ENCODE measurements around the gene CDC26. TPM values are rescaled to one million over a fixed set of nuclear protein-coding genes. Genes with fewer than 3 reads are reported as not detected.

Gene CDC26
- total RNA-seq, 1 donor from 2014 or later = 25.3 TPM

DNA sequence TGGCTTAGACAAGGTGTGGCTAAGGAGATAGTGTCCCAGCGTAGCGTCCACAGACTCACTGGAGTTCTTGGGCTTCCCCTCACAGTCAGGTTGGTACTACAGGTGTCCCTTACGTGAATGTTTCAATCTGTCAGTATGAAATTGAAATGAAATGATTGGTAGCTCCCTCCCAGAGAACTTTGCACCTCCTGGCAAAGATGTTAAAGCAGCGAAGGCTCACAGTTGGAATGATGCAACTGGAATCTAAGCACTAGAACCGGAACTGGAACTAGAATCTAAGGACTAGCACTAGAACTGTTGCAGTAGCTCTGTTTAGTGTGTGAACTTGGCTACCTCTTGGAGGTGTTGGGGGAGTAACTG is 52.9 kb downstream of the CDC26 start:
- Histone ChIP-seq H3K9me3 (no peaks in the 10 kb centered on the region), H3K27me3 (no peaks in the 10 kb centered on the region), H3K4me1 (peaks cover 39% of the 10 kb centered on the region), H3K36me3 (no peaks in the 10 kb centered on the region), H3K27ac (no peak overlapping the region), H3K4me3 (peak overlapping the region; percentile 86 to 88)
- DNase-seq (ENCODE audit: extremely low spot score in 2 of 2) = no peak
- TF ChIP-seq POLR2A (IDR thresholded peaks at IDR 0.05) (no peak), POLR2AphosphoS5 (IDR thresholded peaks at IDR 0.05; ENCODE audit: insufficient read depth in 1 of 2, low read depth in 1 of 2) (no peak)
- TF ChIP-seq, protein P1, sequence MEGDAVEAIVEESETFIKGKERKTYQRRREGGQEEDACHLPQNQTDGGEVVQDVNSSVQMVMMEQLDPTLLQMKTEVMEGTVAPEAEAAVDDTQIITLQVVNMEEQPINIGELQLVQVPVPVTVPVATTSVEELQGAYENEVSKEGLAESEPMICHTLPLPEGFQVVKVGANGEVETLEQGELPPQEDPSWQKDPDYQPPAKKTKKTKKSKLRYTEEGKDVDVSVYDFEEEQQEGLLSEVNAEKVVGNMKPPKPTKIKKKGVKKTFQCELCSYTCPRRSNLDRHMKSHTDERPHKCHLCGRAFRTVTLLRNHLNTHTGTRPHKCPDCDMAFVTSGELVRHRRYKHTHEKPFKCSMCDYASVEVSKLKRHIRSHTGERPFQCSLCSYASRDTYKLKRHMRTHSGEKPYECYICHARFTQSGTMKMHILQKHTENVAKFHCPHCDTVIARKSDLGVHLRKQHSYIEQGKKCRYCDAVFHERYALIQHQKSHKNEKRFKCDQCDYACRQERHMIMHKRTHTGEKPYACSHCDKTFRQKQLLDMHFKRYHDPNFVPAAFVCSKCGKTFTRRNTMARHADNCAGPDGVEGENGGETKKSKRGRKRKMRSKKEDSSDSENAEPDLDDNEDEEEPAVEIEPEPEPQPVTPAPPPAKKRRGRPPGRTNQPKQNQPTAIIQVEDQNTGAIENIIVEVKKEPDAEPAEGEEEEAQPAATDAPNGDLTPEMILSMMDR (IDR thresholded peaks at IDR 0.05) = no peak
- intact Hi-C loops (cut with DNase I) = no loop called here

DNA sequence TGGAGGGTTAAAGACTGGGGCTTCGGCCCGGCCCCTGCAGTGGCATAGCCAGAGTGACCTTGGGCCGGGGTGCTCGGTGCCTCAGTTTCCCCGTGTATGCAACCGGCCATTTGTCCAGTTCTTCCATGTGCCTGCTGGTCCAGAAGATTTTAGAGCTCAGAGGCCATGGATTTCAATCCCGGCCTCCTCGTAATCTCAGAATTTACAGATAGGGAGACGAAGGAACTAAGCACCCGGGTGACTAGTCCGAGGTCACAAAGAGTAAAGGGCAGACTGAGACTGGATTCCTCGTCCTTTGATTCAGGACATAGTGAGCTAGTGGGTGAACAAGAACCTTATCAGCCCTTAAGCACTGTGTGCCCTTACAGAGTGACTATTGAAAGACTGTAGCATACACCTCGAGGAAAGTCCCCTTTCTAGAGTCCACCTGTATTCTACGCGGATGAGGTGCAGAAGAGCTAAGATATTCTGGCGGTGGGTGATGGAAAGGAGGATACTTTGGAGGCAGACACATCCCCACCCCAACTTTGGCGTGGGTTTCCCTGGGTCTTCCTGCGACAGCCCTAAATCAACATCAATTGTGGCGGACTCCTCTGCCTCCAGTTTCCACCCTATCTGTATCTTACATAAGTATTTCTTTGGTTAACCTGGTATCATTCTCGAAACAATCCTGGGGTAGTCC is 53.4 kb downstream of the CDC26 start:
- no peaks in the 10 kb centered on the region for H3K9me3 ChIP-seq
- DNase-seq (ENCODE audit: extremely low spot score in 2 of 2) = no peak
- no peaks in the 10 kb centered on the region for H3K27me3 ChIP-seq
- peaks cover 39% of the 10 kb centered on the region for H3K4me1 ChIP-seq
- intact Hi-C loops (cut with DNase I) = no loop called here
- H3K27ac ChIP-seq = peak overlapping the region; percentile 79
- H3K4me3 ChIP-seq = peak overlapping the region; percentile 86 to 88
- TF ChIP-seq POLR2AphosphoS5 (IDR thresholded peaks at IDR 0.05; ENCODE audit: insufficient read depth in 1 of 2, low read depth in 1 of 2) (no peak), POLR2A (IDR thresholded peaks at IDR 0.05) (no peak)
- TF ChIP-seq, protein P1 (IDR thresholded peaks at IDR 0.05) = no peak
- H3K36me3 ChIP-seq = no peaks in the 10 kb centered on the region

DNA sequence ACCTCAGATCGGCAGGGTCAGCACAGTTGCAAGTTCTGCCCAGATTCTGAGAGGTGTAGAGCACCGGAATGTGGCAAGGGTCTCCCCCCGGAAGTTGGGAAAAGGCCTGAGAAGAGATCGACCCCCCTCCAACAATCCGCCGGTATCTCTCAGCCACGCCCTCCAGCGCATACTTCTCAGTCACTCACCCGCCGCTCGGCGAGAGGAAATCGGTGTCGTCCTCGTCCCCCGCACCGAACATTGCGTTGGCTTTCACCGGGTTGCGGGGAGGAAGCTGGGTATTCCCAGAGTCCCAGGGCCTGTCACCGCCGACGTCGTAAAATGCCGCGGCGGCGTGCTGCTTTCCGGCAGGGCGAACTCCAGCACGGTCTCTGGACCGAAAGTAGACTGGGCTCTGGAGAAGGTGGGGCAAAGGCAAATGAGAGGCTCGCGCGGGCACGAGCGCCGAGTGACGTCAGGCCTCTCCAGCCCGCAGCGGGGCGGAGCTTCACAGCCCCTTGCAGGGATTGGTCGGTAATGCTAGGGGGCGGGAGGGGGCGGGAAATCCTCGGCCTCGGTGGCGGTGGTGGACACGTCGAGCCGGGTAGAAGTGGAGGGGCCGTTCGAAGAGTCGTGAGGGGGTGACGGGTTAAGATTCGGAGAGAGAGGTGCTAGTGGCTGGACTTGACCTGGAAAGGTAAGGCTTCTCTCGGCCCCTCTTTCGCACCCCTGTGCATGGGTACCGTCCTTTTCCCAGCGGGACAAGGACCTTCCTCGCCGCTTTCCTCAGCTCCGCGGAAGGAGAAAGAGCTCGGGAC is 54.2 kb downstream of the CDC26 start, which contains the start of the genes FKBP15 and SLC31A1:
FKBP15 (minus strand) TSS at position 275 of the 797 bp plus-strand sequence; CDS start at position 241, 34 bp downstream.
SLC31A1 (plus strand) TSS at position 542 of the 797 bp plus-strand sequence. CDS start 34,605 bp downstream, outside the sequence.
- no peaks in the 10 kb centered on the region for H3K36me3 ChIP-seq
- no peaks in the 10 kb centered on the region for H3K9me3 ChIP-seq
- H3K27ac ChIP-seq = peak within 1 kb of the TSS; percentile 79
- TF ChIP-seq, protein P1 (IDR thresholded peaks at IDR 0.05) = no peak
- peak in 1 of 2 donors; percentile 17 for TF ChIP-seq POLR2A (IDR thresholded peaks at IDR 0.05)
- peak; percentile 91 to 92 for TF ChIP-seq POLR2AphosphoS5 (IDR thresholded peaks at IDR 0.05; ENCODE audit: insufficient read depth in 1 of 2, low read depth in 1 of 2)
- H3K4me3 ChIP-seq = peak within 1 kb of the TSS; percentile 86 to 88
- H3K27me3 ChIP-seq = no peaks in the 10 kb centered on the region
- DNase-seq (ENCODE audit: extremely low spot score in 2 of 2) = peak; percentile 98 to 99
- peaks cover 39% of the 10 kb centered on the region for H3K4me1 ChIP-seq
- intact Hi-C loops (cut with DNase I) = no loop called here

DNA sequence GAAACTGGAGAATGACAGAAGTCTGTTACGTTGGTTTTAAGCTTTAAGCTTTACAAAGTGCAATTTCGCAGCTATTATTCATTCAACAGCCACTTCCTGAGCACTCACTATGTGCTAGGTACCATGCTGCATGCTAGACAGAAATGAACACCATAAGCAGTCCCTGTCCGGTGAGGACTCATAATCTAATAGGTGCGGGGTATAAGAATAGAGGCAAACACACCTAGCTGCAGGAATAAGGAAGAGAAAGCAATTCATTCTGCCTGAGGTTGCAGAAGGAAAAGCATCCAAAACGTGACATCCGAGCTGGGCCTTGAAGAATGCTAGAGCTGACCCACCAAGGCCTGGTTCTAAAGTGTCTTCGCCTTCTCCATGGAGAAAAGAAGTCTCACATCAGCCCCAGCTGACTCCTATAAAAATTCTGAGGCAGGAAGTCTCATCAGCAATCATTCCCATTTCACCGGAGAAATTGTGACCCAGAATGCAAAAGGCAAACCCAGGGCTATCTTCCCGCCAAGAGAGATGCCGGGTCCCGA is 54.8 kb downstream of the CDC26 start:
- peak overlapping the region; percentile 86 to 88 for H3K4me3 ChIP-seq
- peak overlapping the region; percentile 79 for H3K27ac ChIP-seq
- H3K4me1 ChIP-seq = peaks cover 39% of the 10 kb centered on the region
- TF ChIP-seq POLR2A (IDR thresholded peaks at IDR 0.05) (no peak), POLR2AphosphoS5 (IDR thresholded peaks at IDR 0.05; ENCODE audit: insufficient read depth in 1 of 2, low read depth in 1 of 2) (no peak)
- TF ChIP-seq, protein P1 (IDR thresholded peaks at IDR 0.05) = no peak
- no peaks in the 10 kb centered on the region for H3K9me3 ChIP-seq
- DNase-seq (ENCODE audit: extremely low spot score in 2 of 2) = no peak
- intact Hi-C loops (cut with DNase I) = no loop called here
- H3K27me3 ChIP-seq = no peaks in the 10 kb centered on the region
- H3K36me3 ChIP-seq = no peaks in the 10 kb centered on the region

Measured in vagina (tissue), 2 donors.